Naive B cell (primary cell): ENCODE results near the gene IFTAP. TPM values are rescaled to one million over a fixed set of nuclear protein-coding genes. Genes with fewer than 3 reads are reported as not detected.

Experiments
- ATAC-seq, 2 donors: fragments of 150-1000 bp; cut with Tn5 transposase; 2 replicates each; pipeline ENCODE4 v1.10.0; 2021; ENCODE audit warnings: low read depth in 2 of 2, mild to moderate bottlenecking in 2 of 2, moderate library complexity in 2 of 2
- DNase-seq: peaks from one replicate; pipeline ENCODE4 v3.0.0; 2022
- H3K27ac Mint-ChIP-seq, 6 donors: one replicate each; pipeline ENCODE4 v1.8.0; 2020 to 2022; ENCODE audit warnings: mild to moderate bottlenecking in 6 of 6, mixed read lengths in 6 of 6, moderate library complexity in 5 of 6, inconsistent platforms in 2 of 6
- H3K27me3 Mint-ChIP-seq, 3 donors: one replicate each; pipeline ENCODE4 v1.8.0; 2021 to 2022; ENCODE audit warnings: mixed read lengths in 3 of 3, mild to moderate bottlenecking in 1 of 3
- H3K36me3 Mint-ChIP-seq, 2 donors: one replicate each; pipeline ENCODE4 v1.8.0; 2020 to 2022; ENCODE audit warnings: mixed read lengths in 2 of 2, inconsistent platforms in 1 of 2, mild to moderate bottlenecking in 1 of 2
- H3K4me1 Mint-ChIP-seq, 3 donors: one replicate each; pipeline ENCODE4 v1.8.0; 2020 to 2022; ENCODE audit warnings: mixed read lengths in 3 of 3, inconsistent platforms in 1 of 3, mild to moderate bottlenecking in 1 of 3, moderate library complexity in 1 of 3
- H3K4me3 Mint-ChIP-seq, 8 donors: one replicate each; pipeline ENCODE4 v1.8.0; 2020 to 2022; ENCODE audit warnings: mild to moderate bottlenecking in 8 of 8, mixed read lengths in 8 of 8, moderate library complexity in 8 of 8, inconsistent platforms in 2 of 8
- H3K9me3 Mint-ChIP-seq, 7 donors: one replicate each; pipeline ENCODE4 v1.8.0; 2020 to 2022; ENCODE audit warnings: mixed read lengths in 7 of 7, mild to moderate bottlenecking in 5 of 7, inconsistent platforms in 2 of 7, moderate library complexity in 1 of 7
- polyA plus RNA-seq, 6 donors: library from polyadenylated mRNA; unstranded; fragments of 300-500 nt; fragmentation: Illumina TruSeq; gene quantifications; one replicate each; pipeline ENCODE4 v1.2.3, GENCODE V29; 2021; ENCODE audit warnings: low read depth in 6 of 6

The IFTAP gene
- polyA plus RNA-seq, 6 donors from 2014 or later, result 0.46 to 4.0 (median 2.1) TPM; not detected in 1

DNA sequence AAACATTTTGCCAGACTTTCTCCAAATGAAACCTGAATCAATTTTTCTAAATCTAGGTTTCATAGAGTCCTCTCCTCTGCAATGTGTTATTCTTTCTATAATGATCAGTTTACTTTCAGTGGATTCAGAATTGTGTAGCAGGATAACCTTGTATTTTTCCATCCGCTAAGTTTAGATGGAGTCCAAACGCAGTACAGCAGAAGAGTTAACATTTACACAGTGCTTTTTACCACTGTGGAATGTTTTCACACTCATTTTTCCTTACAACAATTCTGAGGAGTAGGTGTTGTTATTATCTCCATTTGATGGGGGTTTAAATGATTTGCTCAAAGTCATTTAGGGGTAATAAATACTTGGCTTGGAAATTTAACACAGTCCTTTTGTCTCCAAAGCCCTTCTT, 16.9 kb upstream of the IFTAP start:
- H3K27me3 Mint-ChIP-seq, result peaks cover 24 to 33% (median 29%) of the 10 kb centered on the region in 3 donors
- DNase-seq (no peak), ATAC-seq (no peak)

GRCh38 chr11:36577859-36578258, 16.4 kb upstream of the IFTAP start:
- H3K36me3 Mint-ChIP-seq, result peaks cover 7 to 26% of the 10 kb centered on the region in 2 donors
- no peak overlapping the region for H3K4me3 Mint-ChIP-seq
- ATAC-seq (no peak), DNase-seq (no peak)
- peak overlapping the region in 1 of 6 donors; percentile 36 for H3K27ac Mint-ChIP-seq
- H3K27me3 Mint-ChIP-seq, result peaks cover 22 to 30% (median 26%) of the 10 kb centered on the region in 3 donors
- H3K4me1 Mint-ChIP-seq, result peaks cover 0 to 8% (median 0%) of the 10 kb centered on the region in 3 donors
- H3K9me3 Mint-ChIP-seq, result peaks cover 0 to 13% (median 6%) of the 10 kb centered on the region in 7 donors

More for the DNA sequence above, 16.9 kb upstream of the IFTAP start:
- Mint-ChIP-seq H3K4me1 (peaks cover 0 to 8% (median 0%) of the 10 kb centered on the region in 3 donors), H3K4me3 (no peak overlapping the region), H3K36me3 (peaks cover 7 to 24% of the 10 kb centered on the region in 2 donors), H3K9me3 (peaks cover 0 to 12% (median 6%) of the 10 kb centered on the region in 7 donors), H3K27ac (no peak overlapping the region)

DNA sequence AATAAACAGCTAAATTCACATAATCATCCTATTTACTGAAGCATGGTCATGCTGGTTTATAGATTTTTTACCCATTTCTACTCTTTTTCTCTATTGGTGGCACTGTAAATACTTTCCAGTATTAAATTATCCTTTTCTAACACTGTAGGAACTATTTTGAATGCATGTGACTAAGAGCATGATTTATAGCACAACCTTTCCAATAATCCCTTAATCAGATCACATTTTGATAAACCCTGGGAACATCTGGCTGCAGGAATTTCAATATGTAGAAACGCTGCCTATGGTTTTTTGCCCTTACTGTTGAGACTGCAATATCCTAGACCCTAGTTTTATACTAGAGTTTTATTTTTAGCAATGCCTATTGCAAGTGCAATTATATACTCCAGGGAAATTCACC, 15.8 kb upstream of the IFTAP start:
- Mint-ChIP-seq H3K27me3 (peaks cover 20 to 30% (median 25%) of the 10 kb centered on the region in 3 donors), H3K9me3 (peaks cover 0 to 13% (median 6%) of the 10 kb centered on the region in 7 donors), H3K36me3 (peaks cover 7 to 26% of the 10 kb centered on the region in 2 donors), H3K27ac (no peak overlapping the region), H3K4me3 (no peak overlapping the region), H3K4me1 (peaks cover 0 to 8% (median 0%) of the 10 kb centered on the region in 3 donors)
- DNase-seq (no peak), ATAC-seq (no peak)

GRCh38 chr11:36581536-36581935, 12.8 kb upstream of the IFTAP start:
- no peak overlapping the region for H3K27ac Mint-ChIP-seq
- H3K4me1 Mint-ChIP-seq, result no peaks in the 10 kb centered on the region
- no peak for ATAC-seq
- peaks cover 0 to 13% (median 6%) of the 10 kb centered on the region in 7 donors for H3K9me3 Mint-ChIP-seq
- no peak for DNase-seq
- H3K27me3 Mint-ChIP-seq, result peaks cover 0 to 11% (median 11%) of the 10 kb centered on the region in 3 donors
- peaks cover 0 to 9% of the 10 kb centered on the region in 2 donors for H3K36me3 Mint-ChIP-seq
- H3K4me3 Mint-ChIP-seq, result no peak overlapping the region

DNA sequence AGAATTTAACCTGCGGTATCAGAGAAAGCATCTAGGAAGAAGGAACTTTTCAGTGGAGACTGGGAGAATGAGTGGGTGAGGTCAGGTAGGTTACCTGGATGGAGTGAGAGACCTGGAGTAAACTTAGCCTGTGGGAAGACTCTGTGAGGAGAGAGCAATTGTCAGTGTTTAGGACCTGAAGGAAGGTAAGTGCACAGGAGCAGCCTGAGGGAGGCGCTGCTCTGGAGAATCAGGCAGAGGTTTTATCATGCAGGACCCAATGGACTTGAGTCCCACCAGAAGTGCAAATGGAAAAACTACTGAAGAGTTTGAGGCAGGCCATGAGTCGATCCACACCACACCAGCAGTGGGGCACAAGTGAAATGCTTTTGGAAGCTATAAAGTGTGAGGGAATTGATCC, 10.6 kb upstream of the IFTAP start:
- Mint-ChIP-seq H3K4me1 (peaks cover 0 to 7% (median 2%) of the 10 kb centered on the region in 3 donors), H3K27ac (no peak overlapping the region), H3K36me3 (peaks cover 0 to 9% of the 10 kb centered on the region in 2 donors), H3K9me3 (peaks cover 0 to 13% (median 6%) of the 10 kb centered on the region in 7 donors), H3K27me3 (peaks cover 7 to 19% (median 9%) of the 10 kb centered on the region in 3 donors), H3K4me3 (no peak overlapping the region)
- no peak for ATAC-seq
- no peak for DNase-seq

DNA sequence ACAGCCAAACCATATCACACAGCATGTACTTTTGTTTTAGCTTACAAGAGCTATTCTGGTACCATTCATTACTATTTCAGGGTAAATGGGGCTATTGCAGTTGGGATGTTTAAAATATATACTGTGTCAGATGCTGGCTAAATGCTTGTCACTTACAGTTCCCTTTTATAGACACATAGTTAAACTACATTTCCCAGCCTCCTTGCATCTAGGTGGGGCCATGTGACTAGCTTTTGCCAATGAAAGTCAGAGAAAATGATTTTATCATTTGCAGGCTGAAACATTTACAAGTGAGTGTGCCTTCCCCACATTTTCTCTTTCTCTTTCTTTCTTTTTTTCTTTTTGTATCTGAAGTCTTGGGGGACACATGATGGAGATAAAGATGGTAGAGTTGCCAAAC, 7.8 kb upstream of the IFTAP start:
- H3K27ac Mint-ChIP-seq, result peak overlapping the region in 1 of 6 donors; percentile 5
- ATAC-seq (peak; percentile 76 to 90), DNase-seq (peak; percentile 34)
- H3K27me3 Mint-ChIP-seq, result peaks cover 13 to 19% (median 14%) of the 10 kb centered on the region in 3 donors
- peak overlapping the region in 2 of 8 donors; percentile 44 to 63 for H3K4me3 Mint-ChIP-seq
- H3K36me3 Mint-ChIP-seq, result peaks cover 0 to 9% of the 10 kb centered on the region in 2 donors
- H3K9me3 Mint-ChIP-seq, result peaks cover 0 to 9% (median 6%) of the 10 kb centered on the region in 7 donors
- H3K4me1 Mint-ChIP-seq, result peaks cover 0 to 7% (median 2%) of the 10 kb centered on the region in 3 donors

GRCh38 chr11:36588099-36588498, 6.2 kb upstream of the IFTAP start:
- Mint-ChIP-seq H3K27ac (no peak overlapping the region), H3K36me3 (no peaks in the 10 kb centered on the region), H3K27me3 (peaks cover 15 to 25% (median 20%) of the 10 kb centered on the region in 3 donors), H3K4me3 (no peak overlapping the region), H3K9me3 (no peaks in the 10 kb centered on the region), H3K4me1 (peaks cover 0 to 7% (median 2%) of the 10 kb centered on the region in 3 donors)
- DNase-seq (no peak), ATAC-seq (no peak)

DNA sequence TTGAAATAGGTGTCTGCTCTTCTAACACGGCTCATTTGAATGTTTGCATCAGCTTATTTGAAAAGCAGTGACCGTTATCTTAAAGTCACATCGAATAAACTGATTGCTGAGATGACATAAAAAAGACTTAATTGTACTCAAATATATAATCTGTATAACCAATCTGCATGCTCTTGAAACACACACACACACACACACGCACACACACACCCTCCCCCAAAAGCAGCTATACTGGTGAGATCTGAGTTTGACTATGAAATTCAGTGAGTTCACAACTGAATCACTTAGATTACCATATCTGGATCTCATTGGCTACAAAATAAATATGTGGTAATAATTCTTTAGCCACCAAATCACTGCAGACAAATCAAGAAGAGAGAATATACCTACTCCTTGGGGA, 3.8 kb upstream of the IFTAP start:
- Mint-ChIP-seq H3K27me3 (peaks cover 33 to 42% (median 38%) of the 10 kb centered on the region in 3 donors), H3K36me3 (no peaks in the 10 kb centered on the region), H3K9me3 (no peaks in the 10 kb centered on the region), H3K27ac (peak overlapping the region in 1 of 6 donors; percentile 21), H3K4me1 (peaks cover 6 to 17% (median 13%) of the 10 kb centered on the region in 3 donors), H3K4me3 (no peak overlapping the region)
- ATAC-seq (no peak), DNase-seq (no peak)

- H3K36me3 Mint-ChIP-seq, result no peaks in the 10 kb centered on the region
- H3K9me3 Mint-ChIP-seq, result no peaks in the 10 kb centered on the region
- H3K27ac Mint-ChIP-seq, result no peak overlapping the region
- peaks cover 33 to 51% (median 44%) of the 10 kb centered on the region in 3 donors for H3K27me3 Mint-ChIP-seq
- ATAC-seq (no peak), DNase-seq (no peak)
- H3K4me1 Mint-ChIP-seq, result peaks cover 6 to 17% (median 13%) of the 10 kb centered on the region in 3 donors
- no peak overlapping the region for H3K4me3 Mint-ChIP-seq
These were observed 2.9 kb upstream of the IFTAP start for GRCh38 chr11:36591433-36591832.

GRCh38 chr11:36596880-36597279, 2.6 kb downstream of the IFTAP start:
- no peak for DNase-seq
- H3K27ac Mint-ChIP-seq, result no peak overlapping the region
- peaks cover 51 to 70% (median 56%) of the 10 kb centered on the region in 3 donors for H3K27me3 Mint-ChIP-seq
- no peaks in the 10 kb centered on the region for H3K36me3 Mint-ChIP-seq
- H3K4me3 Mint-ChIP-seq, result peak overlapping the region in 1 of 8 donors; percentile 12
- no peak for ATAC-seq
- H3K9me3 Mint-ChIP-seq, result no peaks in the 10 kb centered on the region
- H3K4me1 Mint-ChIP-seq, result peaks cover 11 to 23% (median 13%) of the 10 kb centered on the region in 3 donors

- peaks cover 57 to 76% (median 62%) of the 10 kb centered on the region in 3 donors for H3K27me3 Mint-ChIP-seq
- DNase-seq (no peak), ATAC-seq (peak in 1 of 2 donors; percentile 26)
- no peaks in the 10 kb centered on the region for H3K9me3 Mint-ChIP-seq
- H3K4me3 Mint-ChIP-seq, result no peak within 1 kb of the TSS
- H3K4me1 Mint-ChIP-seq, result peaks cover 11 to 23% (median 13%) of the 10 kb centered on the region in 3 donors
- H3K27ac Mint-ChIP-seq, result no peak within 1 kb of the TSS
- no peaks in the 10 kb centered on the region for H3K36me3 Mint-ChIP-seq
These were observed 3.7 kb downstream of the IFTAP start, which contains the start of gene RAG2 for GRCh38 chr11:36598051-36598450. Gene RAG2, minus strand, starts transcription at chr11:36598236. Its CDS starts 4,068 bp downstream, at chr11:36594168.

DNA sequence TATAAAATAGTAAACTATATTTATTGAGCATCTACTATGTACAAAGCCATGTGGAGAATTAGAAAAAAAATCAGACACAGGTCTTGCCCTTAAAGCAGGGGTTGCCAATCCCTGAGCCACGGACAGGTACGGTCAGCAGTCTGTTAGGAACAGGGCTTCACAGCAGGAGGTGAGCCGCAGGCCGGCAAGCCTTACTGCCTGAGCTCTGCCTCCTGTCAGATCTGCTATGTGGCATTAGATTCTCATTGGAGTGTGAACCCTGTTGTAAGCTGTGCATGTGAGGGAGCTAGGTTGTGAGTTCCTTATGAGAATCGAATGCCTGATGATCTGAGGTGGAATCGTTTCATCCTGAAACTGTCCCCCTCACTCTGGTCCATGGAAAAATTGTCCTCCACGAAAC, 5.9 kb downstream of the IFTAP start:
- peaks cover 0 to 13% (median 7%) of the 10 kb centered on the region in 3 donors for H3K4me1 Mint-ChIP-seq
- ATAC-seq (no peak), DNase-seq (no peak)
- H3K27me3 Mint-ChIP-seq, result peaks cover 49 to 73% (median 63%) of the 10 kb centered on the region in 3 donors
- no peaks in the 10 kb centered on the region for H3K9me3 Mint-ChIP-seq
- no peak overlapping the region for H3K4me3 Mint-ChIP-seq
- no peak overlapping the region for H3K27ac Mint-ChIP-seq
- no peaks in the 10 kb centered on the region for H3K36me3 Mint-ChIP-seq

DNA sequence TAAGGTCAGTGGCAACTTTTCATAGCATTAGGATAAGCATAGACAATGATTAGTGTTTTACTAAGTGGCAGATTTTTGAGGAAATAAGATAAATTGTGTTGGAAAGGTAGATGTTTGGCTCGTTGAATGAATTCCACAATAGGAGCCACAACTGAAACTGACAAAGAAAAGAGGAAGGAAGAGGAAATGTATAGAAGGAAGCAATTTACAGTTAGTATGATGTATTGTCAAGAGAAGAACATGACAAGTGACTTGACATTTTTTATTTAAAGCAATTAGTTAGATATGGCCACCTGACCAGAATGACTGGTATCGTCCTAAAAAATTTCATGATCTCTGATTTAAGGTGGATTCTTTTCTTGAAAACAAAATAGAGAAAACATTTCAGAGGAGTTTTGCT, 6.9 kb downstream of the IFTAP start:
- H3K4me1 Mint-ChIP-seq, result peaks cover 0 to 13% (median 10%) of the 10 kb centered on the region in 3 donors
- no peak for DNase-seq
- ATAC-seq, result no peak
- no peak overlapping the region for H3K4me3 Mint-ChIP-seq
- H3K36me3 Mint-ChIP-seq, result no peaks in the 10 kb centered on the region
- H3K9me3 Mint-ChIP-seq, result no peaks in the 10 kb centered on the region
- peaks cover 54 to 70% (median 57%) of the 10 kb centered on the region in 3 donors for H3K27me3 Mint-ChIP-seq
- no peak overlapping the region for H3K27ac Mint-ChIP-seq

DNA sequence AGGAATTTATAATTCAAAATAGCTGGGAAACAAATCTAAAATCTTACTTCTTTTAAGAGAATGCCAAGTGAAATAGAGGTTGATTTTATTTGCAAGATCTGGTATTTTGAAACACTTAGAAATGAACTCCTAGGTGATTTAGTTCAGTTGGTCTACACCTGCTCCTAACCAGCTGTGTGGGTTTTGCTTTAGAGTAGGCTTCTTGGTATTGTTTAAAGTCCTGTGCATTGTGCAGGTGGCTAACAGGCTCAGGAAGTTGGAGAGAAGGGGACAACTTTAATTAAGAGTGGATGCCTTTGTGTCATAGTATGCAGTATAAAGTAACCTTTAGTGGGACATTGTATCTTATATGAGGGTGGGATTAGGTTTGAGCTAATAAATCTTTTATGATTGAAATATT, 7.8 kb downstream of the IFTAP start:
- Mint-ChIP-seq H3K4me1 (peaks cover 0 to 13% (median 10%) of the 10 kb centered on the region in 3 donors), H3K36me3 (no peaks in the 10 kb centered on the region), H3K9me3 (no peaks in the 10 kb centered on the region), H3K4me3 (no peak overlapping the region), H3K27ac (no peak overlapping the region), H3K27me3 (peaks cover 54 to 69% (median 61%) of the 10 kb centered on the region in 3 donors)
- DNase-seq, result no peak
- no peak for ATAC-seq
